ENCODE measurements around the gene SMPD1. TPM values are rescaled to one million over a fixed set of nuclear protein-coding genes. Genes with fewer than 3 reads are reported as not detected.
A peak's percentile ranks its signal among the peaks of the same experiment; 100 is the strongest.

The SMPD1 gene
- total and polyA plus RNA-seq, 9 of the 15 experiments (the other 6 are each of a cell fraction or from before 2014, with no cell fraction given): 0.90 to 9.9 (median 5.2) TPM

GRCh38 chr11:6418557-6419008, 28.3 kb downstream of the SMPD1 start:
- Histone ChIP-seq H3K4me2 (ENCODE audit: insufficient read depth, low read length) (peak overlapping the region; percentile 73), H3K9ac (ENCODE audit: insufficient read depth in 1 of 2, low read depth in 2 of 2, low read length in 2 of 2) (peak overlapping the region; percentile 65 to 93; a peak in 2 of 4 replicates), H3K27ac (ENCODE audit: extremely low read depth, low read depth, low read length) (no peak overlapping the region), H3K9me3 (replicated peaks; ENCODE audit: control insufficient read depth, insufficient read depth, low read depth, low read length) (no peaks in the 10 kb centered on the region; the same call in 1 of the 2 replicates), H3K9me1 (ENCODE audit: control insufficient read depth, insufficient read depth, low read length) (no peaks in the 10 kb centered on the region), H2AFZ (ENCODE audit: low read depth, low read length) (no peak overlapping the region), H3K4me1 (replicated peaks in 1 of 2; ENCODE audit: control insufficient read depth in 2 of 2, insufficient read depth in 2 of 2, low read length in 2 of 2) (peaks cover 4 to 13% of the 10 kb centered on the region in 2 experiments; a peak in 4 of 5 replicates), H3K36me3 (ENCODE audit: control insufficient read depth, insufficient read depth, low read length) (no peaks in the 10 kb centered on the region), H3K27me3 (ENCODE audit: control insufficient read depth in 2 of 2, insufficient read depth in 2 of 2, low read length in 2 of 2) (peaks cover 42 to 54% of the 10 kb centered on the region in 2 experiments), H3K79me2 (ENCODE audit: control insufficient read depth, insufficient read depth, low read length) (no peaks in the 10 kb centered on the region), H4K20me1 (replicated peaks; ENCODE audit: control insufficient read depth, insufficient read depth, low read length) (0 out of 2 replicates have a peak, but pooled peaks cover 3% of the 10 kb centered on the region), H3K4me3 (peak overlapping the region; percentile 85)
- CTCF ChIA-PET (ENCODE audit: low intra/inter-chr PET ratio): no interaction called here
- no peak for TF ChIP-seq SIN3A (IDR thresholded peaks at IDR 0.05; ENCODE audit: borderline replicate concordance in 2 of 2, control insufficient read depth in 1 of 2, low read depth in 2 of 2, low read length in 2 of 2)
- TF ChIP-seq GABPB1 (CRISPR knock-in tag; IDR thresholded peaks at IDR 0.05): no peak
- 0 out of 2 replicates have a peak, but pooled peaks have one; percentile 7 for TF ChIP-seq PBX2 (CRISPR knock-in tag; IDR thresholded peaks at IDR 0.05; ENCODE audit: low read depth)
- TF ChIP-seq PBX2 (tag; conservative IDR thresholded peaks at IDR 0.05; ENCODE audit: low read depth): no peak
- no peak for TF ChIP-seq ZNF232 (CRISPR knock-in tag; IDR thresholded peaks at IDR 0.05)
- WGBS (ENCODE audit: insufficient coverage, low coverage, missing lambda C conversion rate): 32% methylated on average over 4 of the region's 38 CpGs
- intact Hi-C loops (cut with micrococcal nuclease) (no loop called here), in situ Hi-C loops (cut with MboI) (no loop called here)
- no TSS peak for BruUV-seq (replicated peaks)
- POLR2A ChIA-PET: interaction anchor here (0.6 to 2.4 kb wide), 6 partner anchors 9 to 68 kb away, joined by 3 to 11 read pairs (median 4); partner anchors contain the start of gene TRIM3
- no peak; the same call in 2 of the 3 replicates for ATAC-seq
- no peak for DNase-seq (ENCODE audit: extremely low read depth in 1 of 4, low spot score in 3 of 4)
- FAIRE-seq: no peak

All from K562 (cell line).